ENCODE measurements around the gene STUB1.
A peak's percentile ranks its signal among the peaks of the same experiment; 100 is the strongest.

STUB1 gene

DNA sequence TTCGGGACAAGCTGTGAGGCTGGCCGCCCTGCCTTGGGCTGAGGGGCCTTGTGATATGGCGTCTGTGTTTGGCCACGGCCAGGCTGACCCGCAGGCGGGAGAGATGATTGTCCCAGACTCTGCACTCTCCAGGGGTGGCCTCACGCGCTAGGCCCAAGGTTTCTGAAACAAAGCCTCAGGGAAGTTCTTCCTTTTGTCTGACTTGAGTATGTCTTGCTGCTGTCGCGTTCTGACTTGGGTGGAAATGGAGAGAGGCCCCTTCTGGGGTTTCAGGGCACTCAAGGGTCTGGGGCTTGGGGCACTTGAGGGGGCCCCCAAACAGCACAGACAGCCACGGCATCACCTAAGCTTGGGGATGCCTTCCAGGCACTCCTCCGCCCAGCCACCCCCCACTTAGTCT, 30.9 kb downstream of the STUB1 start:
- TF ChIP-seq, protein P1, sequence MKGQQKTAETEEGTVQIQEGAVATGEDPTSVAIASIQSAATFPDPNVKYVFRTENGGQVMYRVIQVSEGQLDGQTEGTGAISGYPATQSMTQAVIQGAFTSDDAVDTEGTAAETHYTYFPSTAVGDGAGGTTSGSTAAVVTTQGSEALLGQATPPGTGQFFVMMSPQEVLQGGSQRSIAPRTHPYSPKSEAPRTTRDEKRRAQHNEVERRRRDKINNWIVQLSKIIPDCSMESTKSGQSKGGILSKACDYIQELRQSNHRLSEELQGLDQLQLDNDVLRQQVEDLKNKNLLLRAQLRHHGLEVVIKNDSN (IDR thresholded peaks at IDR 0.05): no peak
- TF ChIP-seq EGR1 (IDR thresholded peaks at IDR 0.05): no peak
- TF ChIP-seq RAD21 (IDR thresholded peaks at IDR 0.05; ENCODE audit: low read depth): no peak
- no peak for TF ChIP-seq CEBPB (IDR thresholded peaks at IDR 0.05)
- TF ChIP-seq NFIC (IDR thresholded peaks at IDR 0.05): no peak
- no peak for TF ChIP-seq TCF12 (IDR thresholded peaks at IDR 0.05; ENCODE audit: low read depth)
- TF ChIP-seq YY1 (IDR thresholded peaks at IDR 0.05; ENCODE audit: low read depth): no peak
- no peak for TF ChIP-seq EP300 (IDR thresholded peaks at IDR 0.05; ENCODE audit: borderline replicate concordance)
- TF ChIP-seq CREB1 (IDR thresholded peaks at IDR 0.05; ENCODE audit: low read depth): no peak

DNA sequence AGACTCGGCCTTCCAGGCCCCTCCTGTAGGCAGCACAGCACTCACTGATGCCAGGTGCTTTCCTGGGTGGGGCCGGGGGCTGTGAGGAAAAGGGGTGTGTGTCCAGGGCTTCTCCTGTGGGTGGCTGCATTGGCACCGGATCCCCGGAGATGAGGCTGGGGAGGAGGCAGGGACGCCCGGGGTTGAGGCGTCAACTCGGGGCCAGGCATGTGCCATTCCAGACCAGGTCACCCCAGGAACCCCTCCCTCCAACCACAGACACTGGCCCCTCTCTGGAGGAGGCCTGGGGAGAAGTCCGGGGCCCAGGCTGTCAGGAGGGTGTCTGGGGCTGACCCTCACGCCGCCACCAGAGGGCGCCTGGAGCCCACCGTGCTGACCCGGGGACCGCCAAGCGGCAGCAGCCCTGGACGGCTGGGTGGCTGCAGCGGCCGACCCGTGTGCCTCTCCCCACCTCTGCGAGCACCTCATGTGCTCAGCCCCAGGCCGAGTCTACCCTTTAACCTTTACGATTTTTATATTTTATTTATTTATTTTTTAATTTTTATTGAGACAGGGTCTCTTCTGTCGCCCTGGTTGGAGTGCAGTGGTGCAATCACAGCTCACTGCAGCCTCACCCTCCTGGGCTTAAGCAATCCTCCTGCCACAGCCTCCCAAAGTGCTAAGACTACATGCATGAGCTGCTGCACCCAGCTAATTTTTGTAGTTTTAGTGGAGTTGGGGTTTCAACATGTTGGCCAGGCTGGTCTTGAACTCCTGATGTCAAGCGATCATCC, 31.5 kb downstream of the STUB1 start:
- TF ChIP-seq TCF12 (IDR thresholded peaks at IDR 0.05; ENCODE audit: low read depth): no peak
- peak; percentile 90 for TF ChIP-seq RAD21 (IDR thresholded peaks at IDR 0.05; ENCODE audit: low read depth)

DNA sequence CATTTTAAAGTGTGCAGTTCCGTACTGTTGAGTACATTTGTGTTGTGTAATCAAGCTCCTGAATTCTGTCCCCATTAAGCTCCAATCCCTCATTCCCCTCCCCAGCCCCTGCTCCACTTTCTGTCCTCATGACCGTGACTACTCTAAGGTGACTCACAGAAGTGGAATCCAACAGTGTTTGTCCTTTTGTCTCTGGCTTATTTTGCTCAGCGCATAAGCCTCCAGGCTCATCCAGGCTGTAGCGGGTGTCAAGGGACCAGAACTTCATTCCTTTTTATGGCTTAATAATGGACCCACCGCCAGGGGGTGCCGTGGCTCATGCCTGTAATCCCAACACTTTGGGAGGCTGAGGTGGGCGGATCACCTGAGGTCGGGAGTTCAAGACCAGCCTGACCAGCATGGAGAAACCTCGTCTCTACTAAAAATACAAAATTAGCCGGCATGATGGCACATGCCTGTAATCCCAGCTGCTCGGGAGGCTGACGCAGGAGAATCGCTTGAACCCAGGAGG, 32.6 kb downstream of the STUB1 start:
- TF ChIP-seq EP300 (IDR thresholded peaks at IDR 0.05; ENCODE audit: borderline replicate concordance) (0 out of 2 replicates have a peak, but pooled peaks have one; percentile 37), RAD21 (IDR thresholded peaks at IDR 0.05; ENCODE audit: low read depth) (peak; percentile 35), CEBPB (IDR thresholded peaks at IDR 0.05) (peak; percentile 50; the same call in 1 of the 2 replicates), TEAD4 (IDR thresholded peaks at IDR 0.05) (peak; percentile 5; the same call in 1 of the 2 replicates)
- TF ChIP-seq, protein P1 (IDR thresholded peaks at IDR 0.05): 0 out of 2 replicates have a peak, but pooled peaks have one; percentile 15

DNA sequence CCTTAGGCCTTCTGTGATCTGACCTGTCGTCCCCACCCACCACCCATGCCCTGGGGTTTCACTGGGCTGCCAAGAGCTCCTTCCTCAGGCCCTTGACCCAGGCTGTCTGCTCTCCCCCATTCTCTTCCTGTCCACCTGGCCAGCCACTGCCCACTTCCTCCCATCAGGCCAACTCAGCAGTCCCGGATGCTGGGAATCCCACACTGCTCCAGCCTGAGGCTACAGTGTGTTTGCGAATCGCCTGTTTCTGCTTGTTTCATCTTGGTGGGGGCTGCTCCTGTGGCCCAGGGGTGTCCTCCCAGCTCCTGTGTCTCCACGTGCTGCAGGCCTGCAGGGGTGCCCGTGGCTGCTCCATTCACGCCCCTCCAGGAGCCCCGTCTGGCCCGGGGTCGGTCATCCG, 33.9 kb downstream of the STUB1 start:
- TF ChIP-seq EP300 (IDR thresholded peaks at IDR 0.05; ENCODE audit: borderline replicate concordance) (no peak), EGR1 (IDR thresholded peaks at IDR 0.05) (no peak), FOXM1 (IDR thresholded peaks at IDR 0.05; ENCODE audit: borderline replicate concordance, low read depth) (no peak), YY1 (IDR thresholded peaks at IDR 0.05; ENCODE audit: low read depth) (no peak), NFIC (IDR thresholded peaks at IDR 0.05) (no peak), TAF1 (IDR thresholded peaks at IDR 0.05; ENCODE audit: low read depth) (no peak), ZBTB7A (IDR thresholded peaks at IDR 0.05; ENCODE audit: low read depth) (no peak), RAD21 (IDR thresholded peaks at IDR 0.05; ENCODE audit: low read depth) (no peak), TEAD4 (IDR thresholded peaks at IDR 0.05) (no peak), TCF12 (IDR thresholded peaks at IDR 0.05; ENCODE audit: low read depth) (no peak)
- TF ChIP-seq, protein P2, sequence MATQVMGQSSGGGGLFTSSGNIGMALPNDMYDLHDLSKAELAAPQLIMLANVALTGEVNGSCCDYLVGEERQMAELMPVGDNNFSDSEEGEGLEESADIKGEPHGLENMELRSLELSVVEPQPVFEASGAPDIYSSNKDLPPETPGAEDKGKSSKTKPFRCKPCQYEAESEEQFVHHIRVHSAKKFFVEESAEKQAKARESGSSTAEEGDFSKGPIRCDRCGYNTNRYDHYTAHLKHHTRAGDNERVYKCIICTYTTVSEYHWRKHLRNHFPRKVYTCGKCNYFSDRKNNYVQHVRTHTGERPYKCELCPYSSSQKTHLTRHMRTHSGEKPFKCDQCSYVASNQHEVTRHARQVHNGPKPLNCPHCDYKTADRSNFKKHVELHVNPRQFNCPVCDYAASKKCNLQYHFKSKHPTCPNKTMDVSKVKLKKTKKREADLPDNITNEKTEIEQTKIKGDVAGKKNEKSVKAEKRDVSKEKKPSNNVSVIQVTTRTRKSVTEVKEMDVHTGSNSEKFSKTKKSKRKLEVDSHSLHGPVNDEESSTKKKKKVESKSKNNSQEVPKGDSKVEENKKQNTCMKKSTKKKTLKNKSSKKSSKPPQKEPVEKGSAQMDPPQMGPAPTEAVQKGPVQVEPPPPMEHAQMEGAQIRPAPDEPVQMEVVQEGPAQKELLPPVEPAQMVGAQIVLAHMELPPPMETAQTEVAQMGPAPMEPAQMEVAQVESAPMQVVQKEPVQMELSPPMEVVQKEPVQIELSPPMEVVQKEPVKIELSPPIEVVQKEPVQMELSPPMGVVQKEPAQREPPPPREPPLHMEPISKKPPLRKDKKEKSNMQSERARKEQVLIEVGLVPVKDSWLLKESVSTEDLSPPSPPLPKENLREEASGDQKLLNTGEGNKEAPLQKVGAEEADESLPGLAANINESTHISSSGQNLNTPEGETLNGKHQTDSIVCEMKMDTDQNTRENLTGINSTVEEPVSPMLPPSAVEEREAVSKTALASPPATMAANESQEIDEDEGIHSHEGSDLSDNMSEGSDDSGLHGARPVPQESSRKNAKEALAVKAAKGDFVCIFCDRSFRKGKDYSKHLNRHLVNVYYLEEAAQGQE (IDR thresholded peaks at IDR 0.05; ENCODE audit: low read depth): no peak
- TF ChIP-seq, protein P3, sequence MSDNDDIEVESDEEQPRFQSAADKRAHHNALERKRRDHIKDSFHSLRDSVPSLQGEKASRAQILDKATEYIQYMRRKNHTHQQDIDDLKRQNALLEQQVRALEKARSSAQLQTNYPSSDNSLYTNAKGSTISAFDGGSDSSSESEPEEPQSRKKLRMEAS (IDR thresholded peaks at IDR 0.05): no peak

DNA sequence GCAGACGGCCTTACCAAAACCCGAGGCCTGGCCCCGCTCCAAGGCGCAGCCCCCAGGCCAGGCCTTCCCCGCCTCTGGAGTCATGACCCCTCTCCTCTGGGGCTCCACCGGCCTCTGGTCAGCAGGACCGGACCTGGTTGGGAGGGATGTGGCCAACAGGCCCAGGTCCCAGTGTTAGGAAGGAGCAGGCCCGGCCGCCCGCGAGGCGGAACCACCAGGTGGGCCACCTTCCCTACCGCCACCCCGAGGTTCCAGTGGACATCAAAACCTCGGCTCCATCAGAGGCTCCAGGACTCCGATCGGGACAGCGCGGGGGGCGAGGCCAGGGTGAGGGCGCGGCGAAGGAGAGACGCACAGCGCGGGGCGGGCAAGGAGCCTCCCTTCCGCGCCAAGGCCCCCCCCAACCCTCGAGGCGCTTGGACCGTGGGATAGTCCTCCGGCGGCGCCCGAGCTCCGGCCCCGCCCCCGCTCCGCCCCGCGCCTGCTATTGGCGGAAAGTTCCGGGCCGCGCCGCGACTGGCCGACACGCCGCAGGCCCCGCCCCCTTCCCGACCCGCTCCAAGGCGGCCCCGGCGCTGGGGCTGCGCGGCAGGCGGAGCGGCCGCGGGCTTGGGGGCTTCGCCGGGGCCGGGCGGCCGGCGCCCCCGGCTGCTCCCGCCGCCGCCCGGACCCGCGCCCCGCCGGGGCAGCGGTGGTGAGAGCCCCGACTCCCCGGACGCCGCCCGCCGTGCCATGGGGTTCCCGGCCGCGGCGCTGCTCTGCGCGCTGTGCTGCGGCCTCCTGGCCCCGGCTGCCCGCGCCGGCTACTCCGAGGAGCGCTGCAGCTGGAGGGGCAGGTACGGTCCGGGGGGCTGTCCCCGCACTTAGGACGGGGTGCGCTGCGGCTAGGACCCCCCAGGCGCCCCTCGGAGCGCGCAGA, 34.6 kb downstream of the STUB1 start, which contains the start of gene METRN:
Gene METRN (plus strand): TSS at position 561 of the 919 bp plus-strand sequence. CDS start 172 bp downstream, at position 733.
- no peak for TF ChIP-seq CEBPB (IDR thresholded peaks at IDR 0.05)
- TF ChIP-seq, protein P3 (IDR thresholded peaks at IDR 0.05): peak; percentile 90

DNA sequence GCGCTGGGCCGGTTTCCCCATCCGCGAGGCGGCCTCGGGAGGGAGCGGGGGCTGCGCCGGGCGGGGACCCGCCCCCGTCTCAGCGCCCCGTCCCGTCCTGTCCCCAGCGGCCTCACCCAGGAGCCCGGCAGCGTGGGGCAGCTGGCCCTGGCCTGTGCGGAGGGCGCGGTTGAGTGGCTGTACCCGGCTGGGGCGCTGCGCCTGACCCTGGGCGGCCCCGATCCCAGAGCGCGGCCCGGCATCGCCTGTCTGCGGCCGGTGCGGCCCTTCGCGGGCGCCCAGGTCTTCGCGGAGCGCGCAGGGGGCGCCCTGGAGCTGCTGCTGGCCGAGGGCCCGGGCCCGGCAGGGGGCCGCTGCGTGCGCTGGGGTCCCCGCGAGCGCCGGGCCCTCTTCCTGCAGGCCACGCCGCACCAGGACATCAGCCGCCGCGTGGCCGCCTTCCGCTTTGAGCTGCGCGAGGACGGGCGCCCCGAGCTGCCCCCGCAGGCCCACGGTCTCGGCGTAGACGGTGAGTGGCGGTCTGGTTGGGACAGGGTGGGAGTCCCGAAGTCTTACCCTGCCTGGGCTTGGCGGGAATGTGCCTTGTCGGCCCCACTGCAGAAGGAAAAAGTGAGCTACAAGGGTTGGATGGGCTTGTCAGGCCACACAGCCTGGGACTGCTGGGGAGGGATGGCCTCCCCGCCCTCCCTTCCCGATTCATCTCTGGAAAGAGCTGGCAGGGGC, 35.4 kb downstream of the STUB1 start:
- peak; percentile 23; the same call in 1 of the 2 replicates for TF ChIP-seq NFIC (IDR thresholded peaks at IDR 0.05)
- TF ChIP-seq TCF12 (IDR thresholded peaks at IDR 0.05; ENCODE audit: low read depth): no peak
- TF ChIP-seq, protein P1 (IDR thresholded peaks at IDR 0.05): no peak

All from Ishikawa (cell line).